ENCODE results near the gene PRX. TPM values are rescaled to one million over a fixed set of nuclear protein-coding genes. Genes with fewer than 3 reads are reported as not detected.

The PRX gene
- total and polyA plus RNA-seq, 9 of the 15 experiments (the other 6 are each of a cell fraction or from before 2014, with no cell fraction given), result 0.65 to 3.5 (median 1.7) TPM; not detected in 2

GRCh38 chr19:40348125-40348913 is 64.9 kb downstream of the PRX start, which contains the start of the genes C19orf47 and PLD3:
Gene C19orf47, minus strand, starts transcription at chr19:40348397. Its CDS starts 6,540 bp downstream, at chr19:40341857.
Gene PLD3, plus strand, starts transcription at chr19:40348695. Its CDS starts 17,789 bp downstream, at chr19:40366484.
- intact Hi-C loops (cut with micrococcal nuclease) (loop anchor here (5.0 kb wide), 1 partner anchor 94 kb away; the partner anchor contains the start of gene SERTAD3), in situ Hi-C loops (cut with MboI) (no loop called here)
- H3K9ac ChIP-seq (ENCODE audit: insufficient read depth in 1 of 2, low read depth in 2 of 2, low read length in 2 of 2), result peak within 1 kb of the TSS; percentile 87 to 93
- H3K9me1 ChIP-seq (ENCODE audit: control insufficient read depth, insufficient read depth, low read length), result no peaks in the 10 kb centered on the region
- peaks cover 17% of the 10 kb centered on the region; the same call in 2 of the 3 replicates for H3K36me3 ChIP-seq (ENCODE audit: control insufficient read depth, insufficient read depth, low read length)
- no peaks in the 10 kb centered on the region for H3K27me3 ChIP-seq (ENCODE audit: control insufficient read depth in 2 of 2, insufficient read depth in 2 of 2, low read length in 2 of 2)
- peaks cover 40% of the 10 kb centered on the region for H3K79me2 ChIP-seq (ENCODE audit: control insufficient read depth, insufficient read depth, low read length)
- peak within 1 kb of the TSS; percentile 92 for H2AFZ ChIP-seq (ENCODE audit: low read depth, low read length)
- H4K20me1 ChIP-seq (replicated peaks; ENCODE audit: control insufficient read depth, insufficient read depth, low read length), result no peaks in the 10 kb centered on the region; the same call in 1 of the 2 replicates
- peak within 1 kb of the TSS; percentile 70 for H3K4me3 ChIP-seq
- ChIA-PET CTCF (ENCODE audit: low intra/inter-chr PET ratio) (no interaction called here), POLR2A (interaction anchor here (0.7 to 1.5 kb wide), 7 partner anchors 13 to 94 kb away, joined by 3 to 5 read pairs (median 3); partner anchors contain the start of gene AKT2)
- peak; percentile 99 for ATAC-seq
- FAIRE-seq, result peak; percentile 98
- peak within 1 kb of the TSS; percentile 99 for H3K4me2 ChIP-seq (ENCODE audit: insufficient read depth, low read length)
- no peaks in the 10 kb centered on the region for H3K9me3 ChIP-seq (replicated peaks; ENCODE audit: control insufficient read depth, insufficient read depth, low read depth, low read length)
- H3K27ac ChIP-seq (ENCODE audit: extremely low read depth, low read depth, low read length), result peak within 1 kb of the TSS; percentile 79
- peaks cover 7 to 9% of the 10 kb centered on the region in 2 experiments; a peak in 3 of 5 replicates for H3K4me1 ChIP-seq (replicated peaks in 1 of 2; ENCODE audit: control insufficient read depth in 2 of 2, insufficient read depth in 2 of 2, low read length in 2 of 2)
- no TSS peak for BruUV-seq (replicated peaks)
- 1% methylated on average over 45 of the region's 77 CpGs for WGBS (ENCODE audit: insufficient coverage, low coverage, missing lambda C conversion rate)
- peak; percentile 100 for DNase-seq (ENCODE audit: extremely low read depth in 1 of 4, low spot score in 3 of 4)
- TF ChIP-seq SREBF1 (IDR thresholded peaks at IDR 0.05; ENCODE audit: borderline replicate concordance, low read depth, low read length) (peak; percentile 87), SUPT5H (IDR thresholded peaks at IDR 0.05) (peak; percentile 84), ETS1 (conservative IDR thresholded peaks at IDR 0.05; ENCODE audit: control insufficient read depth, low read depth, low read length) (peak; percentile 77), ZNF263 (CRISPR knock-in tag; IDR thresholded peaks at IDR 0.05; ENCODE audit: borderline replicate concordance) (peak; percentile 30; the same call in 1 of the 2 replicates), ATF7 (IDR thresholded peaks at IDR 0.05) (peak; percentile 91), KAT2B (IDR thresholded peaks at IDR 0.05; ENCODE audit: low read depth, low read length) (no peak), SMAD3 (CRISPR knock-in tag; conservative IDR thresholded peaks at IDR 0.05) (0 out of 2 replicates have a peak, but pooled peaks have one; percentile 16), AFF4 (CRISPR knock-in tag; IDR thresholded peaks at IDR 0.05) (0 out of 2 replicates have a peak, but pooled peaks have one; percentile 67), DMBX1 (CRISPR knock-in tag; IDR thresholded peaks at IDR 0.05; ENCODE audit: borderline replicate concordance) (peak; percentile 56; the same call in 1 of the 2 replicates), POU5F1 (IDR thresholded peaks at IDR 0.05; ENCODE audit: borderline replicate concordance, low read depth, low read length, partially characterized antibody) (no peak), USF2 (CRISPR knock-in tag; IDR thresholded peaks at IDR 0.05) (peak; percentile 100), FOS (IDR thresholded peaks at IDR 0.05; ENCODE audit: extremely low read depth, insufficient read length) (peak; percentile 80), NFYB (IDR thresholded peaks at IDR 0.05; ENCODE audit: extremely low read depth, insufficient read length) (no peak)
